ENCODE data around the gene LCAT.

The LCAT gene

DNA sequence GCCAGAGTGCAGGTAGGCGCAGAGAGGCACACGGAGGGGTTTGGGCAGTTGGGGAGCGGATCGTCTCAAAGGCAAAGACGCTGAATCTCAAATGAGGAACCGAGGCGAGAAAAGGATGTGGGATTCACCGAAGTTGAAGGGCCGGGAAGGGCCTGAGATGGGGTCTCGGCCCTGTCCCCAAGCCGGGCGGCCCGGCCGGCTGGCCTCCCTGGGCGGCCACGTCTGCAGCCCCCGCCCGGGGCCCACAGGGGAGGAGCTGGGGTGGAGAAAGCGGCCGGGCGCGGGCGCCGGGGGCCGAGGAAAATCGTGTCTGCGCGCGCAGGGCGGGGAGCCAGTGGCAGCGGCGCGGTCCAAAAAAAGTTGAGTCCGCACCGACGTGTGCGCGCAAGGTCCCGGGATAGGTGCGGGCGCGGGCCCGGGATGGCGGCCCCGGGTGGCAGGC is 24.1 kb upstream of the LCAT start:
- DNase-seq (ENCODE audit: low read depth): no peak
- TF ChIP-seq, protein P1, sequence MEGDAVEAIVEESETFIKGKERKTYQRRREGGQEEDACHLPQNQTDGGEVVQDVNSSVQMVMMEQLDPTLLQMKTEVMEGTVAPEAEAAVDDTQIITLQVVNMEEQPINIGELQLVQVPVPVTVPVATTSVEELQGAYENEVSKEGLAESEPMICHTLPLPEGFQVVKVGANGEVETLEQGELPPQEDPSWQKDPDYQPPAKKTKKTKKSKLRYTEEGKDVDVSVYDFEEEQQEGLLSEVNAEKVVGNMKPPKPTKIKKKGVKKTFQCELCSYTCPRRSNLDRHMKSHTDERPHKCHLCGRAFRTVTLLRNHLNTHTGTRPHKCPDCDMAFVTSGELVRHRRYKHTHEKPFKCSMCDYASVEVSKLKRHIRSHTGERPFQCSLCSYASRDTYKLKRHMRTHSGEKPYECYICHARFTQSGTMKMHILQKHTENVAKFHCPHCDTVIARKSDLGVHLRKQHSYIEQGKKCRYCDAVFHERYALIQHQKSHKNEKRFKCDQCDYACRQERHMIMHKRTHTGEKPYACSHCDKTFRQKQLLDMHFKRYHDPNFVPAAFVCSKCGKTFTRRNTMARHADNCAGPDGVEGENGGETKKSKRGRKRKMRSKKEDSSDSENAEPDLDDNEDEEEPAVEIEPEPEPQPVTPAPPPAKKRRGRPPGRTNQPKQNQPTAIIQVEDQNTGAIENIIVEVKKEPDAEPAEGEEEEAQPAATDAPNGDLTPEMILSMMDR (conservative IDR thresholded peaks at IDR 0.05; ENCODE audit: control insufficient read depth, insufficient read depth, low read depth, low read length): no peak
- peak overlapping the region; percentile 88 for H3K4me3 ChIP-seq (ENCODE audit: control insufficient read depth, low read depth, low read length)

DNA sequence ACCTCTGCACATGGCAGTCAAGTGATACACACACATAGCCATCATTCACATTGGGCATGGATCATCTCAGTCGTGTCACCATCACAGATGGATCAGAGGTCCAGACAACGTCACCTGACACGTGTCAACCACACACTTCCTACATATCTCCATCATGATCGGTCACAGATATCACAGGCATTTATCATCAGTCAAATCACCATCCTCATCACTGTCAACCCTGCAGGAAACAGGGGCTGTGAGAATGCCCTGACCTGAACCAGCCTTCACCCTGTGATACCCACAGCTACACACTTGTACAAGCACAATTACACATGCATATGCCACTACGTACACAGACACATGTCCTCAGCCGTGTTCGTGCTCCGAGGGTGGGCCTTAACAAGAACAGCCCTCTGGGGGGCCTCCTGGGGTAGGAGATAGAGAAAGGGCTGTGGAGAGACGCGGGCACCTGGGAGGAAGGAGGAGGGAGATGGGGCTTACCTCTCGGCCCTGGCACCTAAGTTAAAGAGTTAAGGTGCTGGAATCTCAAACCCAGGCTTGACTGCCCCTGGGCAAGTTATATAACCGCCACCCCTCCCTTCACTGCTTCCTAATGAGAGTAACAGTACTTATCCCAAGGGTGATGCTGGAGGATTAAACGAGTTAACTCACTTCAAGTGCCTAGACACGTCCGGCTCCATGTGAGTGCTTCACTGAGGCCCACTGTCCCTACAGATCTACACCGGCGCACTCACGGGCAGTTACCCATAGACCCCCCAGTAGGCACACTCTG is 23.4 kb upstream of the LCAT start:
- peak overlapping the region; percentile 88 for H3K4me3 ChIP-seq (ENCODE audit: control insufficient read depth, low read depth, low read length)
- TF ChIP-seq, protein P1 (conservative IDR thresholded peaks at IDR 0.05; ENCODE audit: control insufficient read depth, insufficient read depth, low read depth, low read length): no peak
- peak; percentile 55 for DNase-seq (ENCODE audit: low read depth)

DNA sequence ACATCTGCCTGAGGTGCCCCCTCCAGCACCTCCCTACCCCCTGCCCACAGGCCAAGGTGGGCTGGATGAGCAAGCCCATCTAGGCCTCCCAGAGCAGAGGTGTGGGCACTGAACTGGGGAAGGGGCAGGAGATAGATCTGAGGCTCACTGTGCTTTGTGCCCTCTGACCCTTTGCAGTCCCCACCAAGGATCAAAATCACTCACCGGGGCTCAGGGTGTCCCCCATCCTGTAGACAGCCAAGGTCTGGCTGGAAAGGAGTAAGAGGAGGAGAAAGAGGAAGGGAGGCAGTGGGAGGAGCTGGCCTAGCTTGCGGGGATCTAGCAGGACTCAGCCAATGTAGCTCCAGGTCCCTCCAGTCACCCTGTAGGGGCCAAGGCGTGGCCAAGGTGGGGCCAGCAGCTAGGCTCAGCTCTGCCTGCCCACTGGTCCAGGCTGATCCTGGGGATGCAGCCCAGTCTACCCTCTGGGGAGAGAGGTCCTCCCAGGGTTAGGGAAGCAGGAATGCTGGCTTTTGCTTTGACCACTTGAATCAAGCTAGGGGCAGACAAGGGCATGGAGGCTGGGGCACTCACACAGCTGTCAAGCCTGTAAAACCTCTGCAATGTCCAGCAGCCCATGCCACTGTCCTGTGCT is 22.7 kb upstream of the LCAT start:
- TF ChIP-seq, protein P1 (conservative IDR thresholded peaks at IDR 0.05; ENCODE audit: control insufficient read depth, insufficient read depth, low read depth, low read length): no peak
- DNase-seq (ENCODE audit: low read depth): peak; percentile 74
- H3K4me3 ChIP-seq (ENCODE audit: control insufficient read depth, low read depth, low read length): peak overlapping the region; percentile 88

DNA sequence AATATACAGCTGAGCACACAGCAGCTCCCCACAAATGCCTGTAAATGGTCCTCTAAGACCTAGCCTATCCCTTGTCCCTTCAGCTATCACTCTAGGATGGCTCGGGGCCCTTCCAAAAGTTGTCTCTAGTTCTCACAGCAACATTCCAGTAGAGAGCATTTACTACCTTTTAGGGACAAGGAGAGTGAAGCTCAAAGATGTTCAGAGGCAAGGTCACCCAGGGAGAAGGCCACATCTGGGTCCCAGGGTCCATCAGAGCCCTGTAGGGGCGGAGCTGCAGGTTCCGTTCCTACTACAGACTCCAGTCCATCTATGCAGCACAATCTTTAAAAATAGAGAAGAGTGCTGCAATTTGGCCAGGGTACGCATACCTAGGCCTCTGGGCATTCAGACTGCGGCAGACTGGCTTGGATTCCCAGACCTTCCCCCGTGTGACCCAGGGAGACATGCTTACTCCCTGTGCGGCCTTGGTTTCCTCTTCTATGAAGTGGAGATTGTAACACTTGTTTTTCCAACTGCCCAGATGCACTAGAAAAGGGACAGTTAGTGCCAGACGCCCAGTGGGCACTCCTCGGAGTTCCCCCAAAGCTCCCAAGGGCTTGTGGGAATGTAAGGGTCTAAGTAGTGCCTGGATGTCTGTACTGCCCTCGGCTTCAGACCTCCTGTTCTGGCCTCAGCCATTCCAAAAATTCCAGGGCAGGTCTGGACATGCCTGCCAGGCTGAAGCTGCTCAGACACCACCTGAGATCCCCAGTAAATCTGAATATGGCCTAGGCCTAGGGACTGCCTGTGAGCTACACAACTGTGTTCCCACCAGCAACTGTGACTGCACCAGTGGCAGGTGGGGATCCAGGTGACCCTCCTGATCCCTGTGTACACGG is 22.0 kb upstream of the LCAT start:
- TF ChIP-seq, protein P1 (conservative IDR thresholded peaks at IDR 0.05; ENCODE audit: control insufficient read depth, insufficient read depth, low read depth, low read length): no peak
- H3K4me3 ChIP-seq (ENCODE audit: control insufficient read depth, low read depth, low read length): peak overlapping the region; percentile 88
- no peak for DNase-seq (ENCODE audit: low read depth)

DNA sequence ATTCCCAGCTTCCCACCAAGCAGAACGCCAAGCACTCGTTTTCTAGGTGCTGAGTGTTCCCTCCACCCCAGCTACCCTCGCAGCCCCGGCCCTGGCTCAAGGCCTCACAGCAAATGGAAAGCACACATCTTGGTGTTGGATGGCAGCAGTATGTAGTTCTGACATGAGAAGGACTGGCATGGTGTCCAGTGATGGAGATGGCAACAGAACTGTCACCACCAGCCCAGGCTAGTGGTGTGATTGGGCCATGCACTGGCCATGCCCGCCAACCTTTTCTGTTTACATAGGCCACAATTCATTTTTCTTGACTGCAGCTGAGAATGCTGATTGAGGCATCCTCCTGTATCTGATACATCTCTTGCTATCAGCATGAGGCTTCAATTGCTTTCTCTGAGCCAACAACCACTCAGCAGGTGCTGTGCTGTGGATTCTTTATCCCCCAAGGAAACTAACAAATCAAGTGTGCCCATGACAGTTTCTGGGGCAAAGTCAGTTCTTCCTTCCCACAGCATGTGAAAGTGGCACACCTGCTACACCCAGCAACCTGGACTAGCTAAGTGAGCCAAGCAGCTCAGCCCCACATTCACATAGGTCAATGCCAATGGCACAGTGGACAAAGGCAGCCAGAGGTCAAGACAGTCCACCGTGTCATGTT is 20.7 kb upstream of the LCAT start:
- TF ChIP-seq, protein P1 (conservative IDR thresholded peaks at IDR 0.05; ENCODE audit: control insufficient read depth, insufficient read depth, low read depth, low read length): no peak
- H3K4me3 ChIP-seq (ENCODE audit: control insufficient read depth, low read depth, low read length): no peak overlapping the region
- no peak for DNase-seq (ENCODE audit: low read depth)
